G401.6 (cell line): ENCODE results near the gene ORM1.
"Not testable (repeated sequence)": the region's sequence is repeated elsewhere in the genome, so short reads cannot be mapped to it uniquely, and the experiment has no call there.

Experiments used
- FAIRE-seq: peaks from 2 replicates; lab custom pipeline; 2012; peaks lifted over from hg19 to GRCh38; lab: Jason Lieb, UNC

The ORM1 gene

GRCh38 chr9:114322831-114323531 lies at the start of gene ORM1:
Gene ORM1 (plus strand): TSS chr9:114323098. CDS start chr9:114323134, 36 bp downstream.
- not testable (repeated sequence) for FAIRE-seq

- no peak for FAIRE-seq
These were observed 49.4 kb upstream of the ORM1 start for GRCh38 chr9:114273461-114273881.

- no peak for FAIRE-seq
These were observed 48.7 kb upstream of the ORM1 start for GRCh38 chr9:114274217-114274616.

GRCh38 chr9:114275246-114276004 lies 47.5 kb upstream of the ORM1 start:
- no peak for FAIRE-seq

GRCh38 chr9:114276908-114277821 lies 45.7 kb upstream of the ORM1 start:
- FAIRE-seq, result no peak

- no peak for FAIRE-seq
These were observed 44.5 kb upstream of the ORM1 start for GRCh38 chr9:114278356-114278755.

- no peak for FAIRE-seq
These were observed 43.9 kb upstream of the ORM1 start for GRCh38 chr9:114278881-114279570.

GRCh38 chr9:114279693-114280092 lies 43.2 kb upstream of the ORM1 start:
- FAIRE-seq, result peak; percentile 83

GRCh38 chr9:114280636-114281472 lies 42.0 kb upstream of the ORM1 start:
- FAIRE-seq, result no peak

- no peak for FAIRE-seq
These were observed 41.3 kb upstream of the ORM1 start for GRCh38 chr9:114281473-114282103.

GRCh38 chr9:114282104-114282485 lies 40.8 kb upstream of the ORM1 start:
- no peak for FAIRE-seq

GRCh38 chr9:114282507-114282906 lies 40.4 kb upstream of the ORM1 start:
- no peak for FAIRE-seq

- FAIRE-seq, result no peak
These were observed 40.0 kb upstream of the ORM1 start for GRCh38 chr9:114282926-114283325.

GRCh38 chr9:114283551-114284111 lies 39.3 kb upstream of the ORM1 start:
- no peak for FAIRE-seq

GRCh38 chr9:114284316-114285060 lies 38.4 kb upstream of the ORM1 start:
- FAIRE-seq, result no peak

- no peak for FAIRE-seq
These were observed 37.6 kb upstream of the ORM1 start for GRCh38 chr9:114285166-114285867.

GRCh38 chr9:114286146-114286679 lies 36.7 kb upstream of the ORM1 start:
- no peak for FAIRE-seq

- FAIRE-seq, result no peak
These were observed 35.7 kb upstream of the ORM1 start for GRCh38 chr9:114287001-114287762.
